Loucy (cell line): Measurements from ENCODE around the gene BRIX1.
"Not testable (repeated sequence)": the region's sequence is repeated elsewhere in the genome, so short reads cannot be mapped to it uniquely, and the experiment has no call there.

Experiments
- EZH2phosphoT487 ChIP-seq: fragments of 200-600 bp; IDR thresholded peaks from 2 replicates; pipeline ENCODE4 v1.6.1; 2018; ENCODE audit warnings: antibody characterized with exemption, mild to moderate bottlenecking, moderate library complexity, borderline replicate concordance
- TF ChIP-seq, protein P1 (sequence below): fragments of 200-600 bp; sonication (generic); conservative IDR thresholded peaks from 2 replicates; pipeline ENCODE4 v1.5.1; 2014; ENCODE audit warnings: mild to moderate bottlenecking, antibody characterized with exemption, low read length

DNA sequence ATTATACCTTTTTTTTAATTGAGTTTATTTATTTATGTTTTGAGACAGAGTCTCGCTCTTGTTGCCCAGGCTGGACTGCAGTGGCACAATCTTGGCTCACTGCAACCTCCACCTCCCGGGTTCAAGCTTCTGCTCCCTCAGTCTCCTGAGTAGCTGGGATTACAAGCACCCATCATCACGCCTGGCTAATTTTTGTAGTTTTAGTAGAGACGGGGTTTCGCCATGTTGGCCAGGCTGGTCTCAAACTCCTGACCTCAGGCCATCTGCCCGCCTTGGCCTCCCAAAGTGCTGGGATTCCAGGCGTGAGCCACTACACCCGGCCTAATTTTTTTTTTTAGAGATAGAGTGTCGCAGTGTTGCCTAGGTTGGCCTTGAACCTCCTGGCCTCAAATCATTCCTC lies 7.7 kb downstream of the BRIX1 start:
- TF ChIP-seq, protein P1, sequence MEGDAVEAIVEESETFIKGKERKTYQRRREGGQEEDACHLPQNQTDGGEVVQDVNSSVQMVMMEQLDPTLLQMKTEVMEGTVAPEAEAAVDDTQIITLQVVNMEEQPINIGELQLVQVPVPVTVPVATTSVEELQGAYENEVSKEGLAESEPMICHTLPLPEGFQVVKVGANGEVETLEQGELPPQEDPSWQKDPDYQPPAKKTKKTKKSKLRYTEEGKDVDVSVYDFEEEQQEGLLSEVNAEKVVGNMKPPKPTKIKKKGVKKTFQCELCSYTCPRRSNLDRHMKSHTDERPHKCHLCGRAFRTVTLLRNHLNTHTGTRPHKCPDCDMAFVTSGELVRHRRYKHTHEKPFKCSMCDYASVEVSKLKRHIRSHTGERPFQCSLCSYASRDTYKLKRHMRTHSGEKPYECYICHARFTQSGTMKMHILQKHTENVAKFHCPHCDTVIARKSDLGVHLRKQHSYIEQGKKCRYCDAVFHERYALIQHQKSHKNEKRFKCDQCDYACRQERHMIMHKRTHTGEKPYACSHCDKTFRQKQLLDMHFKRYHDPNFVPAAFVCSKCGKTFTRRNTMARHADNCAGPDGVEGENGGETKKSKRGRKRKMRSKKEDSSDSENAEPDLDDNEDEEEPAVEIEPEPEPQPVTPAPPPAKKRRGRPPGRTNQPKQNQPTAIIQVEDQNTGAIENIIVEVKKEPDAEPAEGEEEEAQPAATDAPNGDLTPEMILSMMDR: not testable (repeated sequence)
- TF ChIP-seq EZH2phosphoT487: not testable (repeated sequence)
